Gastroesophageal sphincter (tissue), 4 donors: Measurements from ENCODE around the gene PRMT1. TPM values are rescaled to one million over a fixed set of nuclear protein-coding genes. Genes with fewer than 3 reads are reported as not detected.
"Not testable (repeated sequence)": the region's sequence is repeated elsewhere in the genome, so short reads cannot be mapped to it uniquely, and the experiment has no call there.

ENCODE experiments used
- ATAC-seq: fragments of 150-250 bp; one replicate; pipeline ENCODE4 v1.9.1; 2016; ENCODE audit warnings: mild to moderate bottlenecking, moderate library complexity
- H3K27ac ChIP-seq, 4 donors: fragments of 200-600 bp; sonication (generic) in 3 of 4; 1 replicate in 3 of 4; 2 replicates in 1 of 4; pipeline ENCODE4 v1.5.1; 2016 to 2019
- H3K27me3 ChIP-seq: fragments of 200-600 bp; sonication (generic); one replicate; pipeline ENCODE4 v1.5.1; 2019
- H3K36me3 ChIP-seq, 2 donors: fragments of 200-600 bp; sonication (generic); one replicate each; pipeline ENCODE4 v1.5.1; 2019; ENCODE audit warnings: control low read depth in 1 of 2
- H3K4me1 ChIP-seq, 3 donors: fragments of 200-600 bp; sonication (generic); 1 replicate in 2 of 3; 2 replicates in 1 of 3; pipeline ENCODE4 v1.5.1; 2016 to 2019; ENCODE audit warnings: control low read depth in 2 of 3
- H3K4me3 ChIP-seq, 2 donors: fragments of 200-600 bp; sonication (generic); one replicate each; pipeline ENCODE4 v1.5.1; 2019; ENCODE audit warnings: mild to moderate bottlenecking in 1 of 2, moderate library complexity in 1 of 2
- H3K9me3 ChIP-seq, 3 donors: fragments of 200-600 bp; sonication (generic); one replicate each; pipeline ENCODE4 v1.5.1; 2017 to 2019; ENCODE audit warnings: control low read depth in 2 of 3
- CTCF ChIP-seq, 4 experiments: fragments of 200-600 bp in 2 of 4; fragments of 450-650 bp in 2 of 4; sonication (generic) in 1 of 4; IDR thresholded peaks; one replicate each; pipeline ENCODE4 v1.5.1; 2017 to 2019; ENCODE audit warnings: antibody characterized with exemption in 4 of 4, mild to moderate bottlenecking in 2 of 4, moderate library complexity in 2 of 4
- EP300 ChIP-seq: sonication (generic); formaldehyde crosslinking; IDR thresholded peaks from one replicate; pipeline ENCODE4 v1.6.1; 2017; ENCODE audit warnings: antibody characterized with exemption, mild to moderate bottlenecking
- POLR2A ChIP-seq, 2 donors: fragments of 450-650 bp; IDR thresholded peaks; one replicate each; pipeline ENCODE4 v1.6.1; 2017; ENCODE audit warnings: antibody characterized with exemption in 2 of 2, mild to moderate bottlenecking in 2 of 2, moderate library complexity in 1 of 2
- POLR2AphosphoS5 ChIP-seq: sonication (generic); formaldehyde crosslinking; IDR thresholded peaks from one replicate; pipeline ENCODE4 v1.6.1; 2017; ENCODE audit warnings: antibody characterized with exemption
- WGBS, 2 donors: methylation state at CpG; one replicate each; pipeline ENCODE4 v1.1.5; 2018; ENCODE audit warnings: low coverage in 1 of 2; 5-methylcytosine and 5-hydroxymethylcytosine counted together
- total RNA-seq, 4 donors: library from RNA; depleted of rRNA; stranded (reverse); fragments of >200 nt; gene quantifications; one replicate each; pipeline ENCODE4 v1.1.0, GENCODE V29; 2016

Gene PRMT1
- total RNA-seq, 4 donors from 2014 or later, result 137 to 152 (median 146) TPM

- Histone ChIP-seq H3K27me3 (no peaks in the 10 kb centered on the region), H3K27ac (no peak overlapping the region), H3K4me1 (peaks cover 0 to 51% (median 13%) of the 10 kb centered on the region in 3 donors), H3K4me3 (no peak overlapping the region), H3K36me3 (peaks cover 0 to 26% of the 10 kb centered on the region in 2 donors), H3K9me3 (no peaks in the 10 kb centered on the region)
- no peak for ATAC-seq
- TF ChIP-seq POLR2A (IDR thresholded peaks at IDR 0.05) (no peak), CTCF (IDR thresholded peaks at IDR 0.05) (no peak), POLR2AphosphoS5 (no peak), EP300 (no peak)
- 96 to 100% methylated on average over 3 to 4 of the region's 5 CpGs for WGBS, 2 donors
These were observed 44.5 kb upstream of the PRMT1 start for GRCh38 chr19:49632576-49632975.

- Histone ChIP-seq H3K4me1 (peaks cover 0 to 58% (median 18%) of the 10 kb centered on the region in 3 donors), H3K36me3 (peaks cover 0 to 23% of the 10 kb centered on the region in 2 donors)
- 93% methylated on average over 5 of the region's 9 CpGs; no CpG with 5 or more reads in 1 of the 2 donors for WGBS, 2 donors
- H3K9me3 ChIP-seq, H3K4me3 ChIP-seq, ATAC-seq, H3K27me3 ChIP-seq, H3K27ac ChIP-seq: not testable (repeated sequence)
These were observed 43.8 kb upstream of the PRMT1 start for GRCh38 chr19:49633273-49633672.

- H3K27me3 ChIP-seq, result no peaks in the 10 kb centered on the region
- TF ChIP-seq EP300 (no peak), POLR2A (IDR thresholded peaks at IDR 0.05) (no peak), CTCF (IDR thresholded peaks at IDR 0.05) (no peak), POLR2AphosphoS5 (no peak)
- no peaks in the 10 kb centered on the region for H3K9me3 ChIP-seq
- no peak overlapping the region for H3K4me3 ChIP-seq
- H3K27ac ChIP-seq, result peak overlapping the region in 3 of 4 donors; percentile 44 to 56 (median 48)
- H3K4me1 ChIP-seq, result peaks cover 0 to 61% (median 17%) of the 10 kb centered on the region in 3 donors
- peaks cover 0 to 23% of the 10 kb centered on the region in 2 donors for H3K36me3 ChIP-seq
- 40 to 70% methylated on average over 2 to 10 of the region's 24 CpGs for WGBS, 2 donors
- ATAC-seq, result no peak
These were observed 41.4 kb upstream of the PRMT1 start for GRCh38 chr19:49635530-49636232.

- ATAC-seq, result no peak
- H3K4me1 ChIP-seq, result peaks cover 0 to 61% (median 11%) of the 10 kb centered on the region in 3 donors
- H3K9me3 ChIP-seq, result no peaks in the 10 kb centered on the region
- H3K36me3 ChIP-seq, result peaks cover 0 to 23% of the 10 kb centered on the region in 2 donors
- no peak overlapping the region for H3K4me3 ChIP-seq
- TF ChIP-seq POLR2AphosphoS5 (no peak), CTCF (IDR thresholded peaks at IDR 0.05) (no peak), POLR2A (IDR thresholded peaks at IDR 0.05) (no peak), EP300 (no peak)
- H3K27ac ChIP-seq, result peak overlapping the region in 3 of 4 donors; percentile 44 to 56 (median 48)
- WGBS, 2 donors, result 72 to 85% methylated on average over 4 to 23 of the region's 30 CpGs
- no peaks in the 10 kb centered on the region for H3K27me3 ChIP-seq
These were observed 40.7 kb upstream of the PRMT1 start for GRCh38 chr19:49636233-49636932.

GRCh38 chr19:49637821-49638738 is 39.0 kb upstream of the PRMT1 start:
- Histone ChIP-seq H3K36me3 (peaks cover 0 to 23% of the 10 kb centered on the region in 2 donors), H3K4me1 (peaks cover 0 to 62% (median 14%) of the 10 kb centered on the region in 3 donors), H3K27ac (peak overlapping the region; percentile 95 to 100 (median 100)), H3K27me3 (no peaks in the 10 kb centered on the region), H3K4me3 (peak overlapping the region; percentile 76 to 91), H3K9me3 (no peaks in the 10 kb centered on the region)
- 5 to 8% methylated on average over 8 to 11 of the region's 19 CpGs for WGBS, 2 donors
- peak; percentile 17 for ATAC-seq
- TF ChIP-seq EP300, result no peak
- TF ChIP-seq POLR2A (IDR thresholded peaks at IDR 0.05), result no peak
- TF ChIP-seq CTCF (IDR thresholded peaks at IDR 0.05), result no peak
- peak; percentile 51 for TF ChIP-seq POLR2AphosphoS5
